ENCODE measurements around the gene LENEP. TPM values are rescaled to one million over a fixed set of nuclear protein-coding genes. Genes with fewer than 3 reads are reported as not detected.
A peak's percentile ranks its signal among the peaks of the same experiment; 100 is the strongest.

Gene LENEP
- total and polyA plus RNA-seq, 12 donors = 0.44 TPM; not detected in 11

DNA sequence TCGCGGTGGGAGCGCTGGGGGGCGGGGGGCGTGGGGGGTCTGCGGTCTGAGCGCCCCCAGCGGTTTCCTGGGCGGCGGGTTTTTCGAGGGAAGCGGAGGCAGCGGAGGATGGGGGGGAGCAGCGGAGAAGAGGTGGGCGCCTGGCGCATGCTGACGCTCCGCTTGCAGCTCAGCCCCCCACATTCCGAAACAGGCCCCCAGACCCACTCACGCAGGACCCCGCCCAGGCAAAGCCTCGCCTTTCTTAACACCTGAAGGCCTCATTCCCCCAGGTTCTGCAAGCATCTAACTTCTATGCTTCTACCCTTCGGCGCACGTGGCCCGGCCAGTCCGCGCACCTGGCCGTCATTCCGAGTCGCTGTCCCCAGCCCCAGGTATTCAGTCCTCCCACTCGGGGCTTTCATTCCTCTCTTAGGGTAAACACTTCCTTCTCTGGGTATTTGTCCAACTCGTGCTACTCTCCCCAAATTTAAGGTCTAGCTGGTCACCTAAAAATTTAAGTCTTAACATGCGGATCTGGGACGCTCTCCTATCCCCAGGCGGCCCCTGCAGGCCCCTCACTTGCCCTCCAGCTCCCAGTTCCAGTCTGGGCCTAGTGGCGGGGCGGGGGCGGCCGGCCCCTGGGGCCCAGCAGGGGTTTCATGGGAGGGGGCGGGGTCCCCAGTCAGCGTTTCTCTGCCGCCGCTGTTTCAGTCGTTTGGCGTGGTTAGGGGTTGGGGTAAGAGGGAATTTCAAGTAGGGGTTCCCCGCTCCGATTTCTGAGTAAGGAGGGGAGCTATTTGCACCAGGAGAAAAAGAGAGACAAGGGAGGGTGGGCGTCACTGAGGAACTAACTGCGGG, 6.4 kb downstream of the LENEP start:
- 5 to 8% (median 5%) methylated on average over 20 to 50 of the region's 50 CpGs for WGBS, 4 donors
- DNase-seq = peak in 2 of 7 donors; percentile 35 to 49
- Histone ChIP-seq H3K9me3 (replicated peaks in 1 of 3) (no peaks in the 10 kb centered on the region), H3K4me1 (replicated peaks in 1 of 2) (peaks cover 22 to 26% of the 10 kb centered on the region in 2 donors), H3K36me3 (replicated peaks in 1 of 2) (no peaks in the 10 kb centered on the region), H3K27me3 (no peaks in the 10 kb centered on the region), H3K4me3 (peak overlapping the region in 2 of 4 donors; percentile 64 to 73), H3K27ac (peak overlapping the region; percentile 55 to 99 (median 94))
- intact Hi-C loops (cut with DNase I) = loop anchor here (5.0 kb wide), 2 partner anchors 32 to 37 kb away; partner anchors contain the start of gene PYGO2 (in 1 of the 2)
- no peak for TF ChIP-seq POLR2A (IDR thresholded peaks at IDR 0.05)
- TF ChIP-seq, protein P1, sequence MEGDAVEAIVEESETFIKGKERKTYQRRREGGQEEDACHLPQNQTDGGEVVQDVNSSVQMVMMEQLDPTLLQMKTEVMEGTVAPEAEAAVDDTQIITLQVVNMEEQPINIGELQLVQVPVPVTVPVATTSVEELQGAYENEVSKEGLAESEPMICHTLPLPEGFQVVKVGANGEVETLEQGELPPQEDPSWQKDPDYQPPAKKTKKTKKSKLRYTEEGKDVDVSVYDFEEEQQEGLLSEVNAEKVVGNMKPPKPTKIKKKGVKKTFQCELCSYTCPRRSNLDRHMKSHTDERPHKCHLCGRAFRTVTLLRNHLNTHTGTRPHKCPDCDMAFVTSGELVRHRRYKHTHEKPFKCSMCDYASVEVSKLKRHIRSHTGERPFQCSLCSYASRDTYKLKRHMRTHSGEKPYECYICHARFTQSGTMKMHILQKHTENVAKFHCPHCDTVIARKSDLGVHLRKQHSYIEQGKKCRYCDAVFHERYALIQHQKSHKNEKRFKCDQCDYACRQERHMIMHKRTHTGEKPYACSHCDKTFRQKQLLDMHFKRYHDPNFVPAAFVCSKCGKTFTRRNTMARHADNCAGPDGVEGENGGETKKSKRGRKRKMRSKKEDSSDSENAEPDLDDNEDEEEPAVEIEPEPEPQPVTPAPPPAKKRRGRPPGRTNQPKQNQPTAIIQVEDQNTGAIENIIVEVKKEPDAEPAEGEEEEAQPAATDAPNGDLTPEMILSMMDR (IDR thresholded peaks at IDR 0.05) = peak in 1 of 6 experiments; percentile 2

DNA sequence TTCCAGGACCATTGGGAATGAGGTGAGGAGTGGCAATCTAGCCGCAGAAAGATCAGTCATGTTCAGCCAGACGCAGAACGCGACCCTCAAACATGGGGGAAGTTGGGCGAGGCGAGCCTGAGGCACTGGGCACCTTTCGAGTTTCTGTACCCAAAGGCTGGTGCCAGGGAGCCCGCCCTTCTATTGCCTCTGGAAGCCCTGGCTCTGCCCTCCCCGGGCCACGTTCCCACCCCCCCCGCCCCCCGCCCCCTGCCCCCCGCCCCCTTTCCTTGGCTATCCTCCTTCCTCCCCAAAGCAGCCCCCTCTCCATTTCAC, 7.0 kb downstream of the LENEP start:
- intact Hi-C loops (cut with DNase I) = loop anchor here in 1 of 2 donors (5.0 kb wide), 1 partner anchor 33 kb away; no protein-coding TSS in a partner anchor
- WGBS, 4 donors = 0 to 1% (median 0%) methylated on average over 5 to 13 of the region's 13 CpGs
- DNase-seq = peak in 5 of 7 donors; percentile 59 to 82 (median 68)
- TF ChIP-seq POLR2A (IDR thresholded peaks at IDR 0.05) = no peak
- TF ChIP-seq, protein P1 (IDR thresholded peaks at IDR 0.05) = no peak
- Histone ChIP-seq H3K9me3 (replicated peaks in 1 of 3) (no peaks in the 10 kb centered on the region), H3K27me3 (no peaks in the 10 kb centered on the region), H3K36me3 (replicated peaks in 1 of 2) (no peaks in the 10 kb centered on the region), H3K27ac (peak overlapping the region; percentile 87 to 99 (median 96)), H3K4me1 (replicated peaks in 1 of 2) (peaks cover 28 to 32% of the 10 kb centered on the region in 2 donors), H3K4me3 (peak overlapping the region in 2 of 4 donors; percentile 64 to 73)

DNA sequence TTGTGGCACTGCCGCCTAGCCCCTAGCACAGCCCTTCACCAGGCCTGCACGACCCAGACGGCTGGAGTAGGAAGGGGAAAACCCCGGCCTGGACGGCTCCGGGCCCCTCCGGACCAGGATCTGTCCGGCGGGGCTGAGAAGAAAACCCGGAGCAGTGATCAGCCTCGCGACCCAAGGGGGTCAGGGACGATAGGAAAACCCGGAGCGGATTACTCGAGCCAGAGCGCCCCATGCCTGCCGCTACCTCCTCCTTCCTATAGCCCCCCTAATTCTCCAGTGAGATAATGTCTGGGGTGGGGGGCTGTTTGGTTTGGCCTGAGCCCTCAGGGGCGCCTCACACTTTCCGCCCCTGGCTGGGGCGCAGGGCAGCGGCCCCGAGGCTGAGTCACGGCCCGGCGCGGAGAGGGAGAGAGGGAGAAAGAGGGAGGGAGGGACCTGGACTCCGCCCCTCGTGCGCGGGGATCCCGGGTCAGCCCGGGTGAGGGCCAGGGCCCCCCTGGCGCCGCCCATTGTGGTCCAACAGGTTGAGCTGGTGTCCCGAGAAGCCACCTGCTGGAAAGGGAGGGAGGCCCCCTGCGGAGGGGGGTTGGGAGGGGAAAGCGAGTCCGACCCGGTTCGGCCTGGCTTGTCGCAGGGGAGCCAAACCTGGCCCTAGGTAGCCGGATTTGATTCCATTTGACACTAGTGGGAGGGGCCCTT, 7.5 kb downstream of the LENEP start:
- DNase-seq = peak; percentile 93 to 97 (median 94)
- peak; percentile 75 to 95 for TF ChIP-seq POLR2A (IDR thresholded peaks at IDR 0.05)
- TF ChIP-seq, protein P1 (IDR thresholded peaks at IDR 0.05) = peak in 4 of 6 experiments; percentile 18 to 52 (median 31)
- H3K4me1 ChIP-seq (replicated peaks in 1 of 2) = peaks cover 32 to 34% of the 10 kb centered on the region in 2 donors
- WGBS, 4 donors = 0 to 1% (median 1%) methylated on average over 6 to 43 of the region's 43 CpGs
- intact Hi-C loops (cut with DNase I) = loop anchor here in 1 of 2 donors (5.0 kb wide), 1 partner anchor 34 kb away; no protein-coding TSS in a partner anchor
- peak overlapping the region; percentile 14 to 73 (median 52) for H3K4me3 ChIP-seq
- H3K27me3 ChIP-seq = no peaks in the 10 kb centered on the region
- H3K27ac ChIP-seq = peak overlapping the region; percentile 87 to 99 (median 96)
- no peaks in the 10 kb centered on the region for H3K9me3 ChIP-seq (replicated peaks in 1 of 3)
- no peaks in the 10 kb centered on the region for H3K36me3 ChIP-seq (replicated peaks in 1 of 2)

DNA sequence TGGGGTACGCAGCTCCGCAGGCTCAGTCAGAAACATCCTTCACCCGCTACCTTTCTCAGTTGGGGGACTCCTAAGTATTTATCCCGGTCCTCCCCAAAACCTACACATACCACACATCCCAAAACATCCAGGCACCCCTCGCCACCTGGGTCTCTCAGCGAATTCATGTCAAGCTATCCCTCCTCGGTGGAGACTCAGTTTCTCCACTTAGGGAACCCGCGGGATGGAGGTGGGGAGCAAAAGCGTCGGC, 8.0 kb downstream of the LENEP start:
- peaks cover 36 to 39% of the 10 kb centered on the region in 2 donors for H3K4me1 ChIP-seq (replicated peaks in 1 of 2)
- intact Hi-C loops (cut with DNase I) = loop anchor here in 1 of 2 donors (5.0 kb wide), 1 partner anchor 34 kb away; no protein-coding TSS in a partner anchor
- H3K4me3 ChIP-seq = peak overlapping the region; percentile 14 to 73 (median 52)
- TF ChIP-seq, protein P1 (IDR thresholded peaks at IDR 0.05) = no peak
- TF ChIP-seq POLR2A (IDR thresholded peaks at IDR 0.05) = no peak
- no peaks in the 10 kb centered on the region for H3K36me3 ChIP-seq (replicated peaks in 1 of 2)
- peak overlapping the region; percentile 87 to 99 (median 96) for H3K27ac ChIP-seq
- no peaks in the 10 kb centered on the region for H3K27me3 ChIP-seq
- no peaks in the 10 kb centered on the region for H3K9me3 ChIP-seq (replicated peaks in 1 of 3)
- 0% methylated on average over 5 to 11 of the region's 11 CpGs for WGBS, 4 donors
- no peak for DNase-seq
